Activated CD4-positive, alpha-beta T cell treated with anti-CD3 and anti-CD28 coated beads for 48 hours (primary cell): ENCODE measurements around the gene CPEB3.

ENCODE experiments used
- DNase-seq: peaks from one replicate; pipeline ENCODE4 v3.0.0-alpha.2; 2020

The CPEB3 gene

GRCh38 chr10:92014620-92015019 lies 276.3 kb downstream of the CPEB3 start:
- DNase-seq, result no peak

GRCh38 chr10:92011560-92012214 lies 279.2 kb downstream of the CPEB3 start:
- no peak for DNase-seq

GRCh38 chr10:92010047-92010735 lies 280.7 kb downstream of the CPEB3 start:
- no peak for DNase-seq

DNA sequence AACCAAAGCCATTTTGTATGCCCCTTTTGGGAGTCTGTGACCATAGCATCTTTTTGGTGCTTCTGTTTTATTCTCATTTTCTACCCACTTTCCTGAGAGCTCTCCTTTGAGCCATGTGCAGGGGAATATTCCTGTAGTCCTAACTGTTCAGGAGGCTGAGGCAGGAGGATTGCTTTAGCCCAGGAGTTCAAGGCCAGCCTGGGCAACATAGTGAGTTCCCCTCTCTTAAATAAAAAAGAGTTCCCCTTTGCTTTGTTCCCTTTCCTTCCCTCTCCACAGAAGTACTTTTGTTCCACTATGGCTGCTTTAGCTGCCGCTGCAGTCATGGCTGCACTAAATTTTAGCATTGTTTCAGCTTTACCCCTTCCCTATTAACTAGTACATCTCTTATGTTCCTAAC lies 281.4 kb downstream of the CPEB3 start:
- no peak for DNase-seq

GRCh38 chr10:92005978-92006377 lies 284.9 kb downstream of the CPEB3 start:
- no peak for DNase-seq

DNA sequence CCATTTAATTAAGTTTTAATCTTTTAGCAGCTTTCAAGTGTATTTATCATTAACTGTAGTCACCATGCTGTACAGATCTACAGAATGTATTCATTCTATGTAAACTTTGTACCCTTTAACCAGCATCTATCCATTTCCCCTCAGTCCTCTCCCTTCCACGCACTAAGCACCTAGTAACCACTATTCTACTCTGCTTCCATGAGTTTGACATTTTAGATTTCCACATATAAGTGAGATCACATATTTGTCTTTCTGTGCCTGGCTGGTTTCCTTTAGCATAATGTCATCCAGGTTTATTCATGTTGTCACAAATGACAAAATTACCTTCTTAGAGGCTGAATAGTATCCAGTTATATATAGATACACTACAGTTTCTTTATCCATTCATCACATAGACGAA lies 287.6 kb downstream of the CPEB3 start:
- DNase-seq, result no peak

DNA sequence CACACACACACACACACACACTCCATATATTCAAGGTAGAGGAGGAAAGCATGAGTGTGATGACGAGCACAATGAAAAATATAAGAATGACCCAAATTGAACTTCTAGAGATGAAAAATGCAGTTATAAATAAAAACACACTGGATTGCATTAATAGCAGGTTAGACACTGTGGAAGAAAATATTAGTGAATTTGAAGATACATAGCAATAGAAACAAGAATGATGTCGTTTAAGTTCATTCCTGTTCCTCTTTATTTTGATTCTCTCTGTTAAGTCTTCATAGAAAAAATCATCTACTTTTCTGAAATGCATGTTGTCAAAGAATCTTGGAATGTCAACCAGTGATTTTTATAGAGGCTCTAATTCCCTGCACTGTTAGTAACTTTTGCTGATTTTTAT lies 288.9 kb downstream of the CPEB3 start:
- DNase-seq, result no peak

GRCh38 chr10:92001581-92001980 lies 289.3 kb downstream of the CPEB3 start:
- DNase-seq, result no peak
